ENCODE measurements around the gene XPO4.
A peak's percentile ranks its signal among the peaks of the same experiment; 100 is the strongest.
"Not testable (repeated sequence)": the region's sequence is repeated elsewhere in the genome, so short reads cannot be mapped to it uniquely, and the experiment has no call there.

Gene XPO4

GRCh38 chr13:20780317-20780716, 122.2 kb downstream of the XPO4 start:
- DNase-seq: no peak

DNA sequence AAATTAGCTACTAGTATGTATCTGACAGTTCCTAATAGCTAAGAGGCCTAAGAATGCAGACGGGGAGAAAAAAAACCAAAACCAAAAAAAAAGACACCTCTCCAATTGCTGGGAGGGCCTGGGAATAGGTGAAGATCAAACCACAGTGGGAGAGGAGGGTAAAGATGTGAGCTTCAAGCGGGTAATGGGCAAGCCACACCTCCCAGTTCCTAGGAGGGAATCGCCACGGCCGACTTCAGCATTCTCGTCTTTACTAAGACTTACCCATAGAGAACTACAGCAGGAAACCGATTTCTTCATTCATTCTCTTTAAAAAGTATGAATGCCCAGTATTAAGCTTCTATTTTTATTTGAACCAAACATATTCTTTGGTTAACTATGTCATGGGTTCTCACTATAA, 123.1 kb downstream of the XPO4 start:
- DNase-seq: no peak

DNA sequence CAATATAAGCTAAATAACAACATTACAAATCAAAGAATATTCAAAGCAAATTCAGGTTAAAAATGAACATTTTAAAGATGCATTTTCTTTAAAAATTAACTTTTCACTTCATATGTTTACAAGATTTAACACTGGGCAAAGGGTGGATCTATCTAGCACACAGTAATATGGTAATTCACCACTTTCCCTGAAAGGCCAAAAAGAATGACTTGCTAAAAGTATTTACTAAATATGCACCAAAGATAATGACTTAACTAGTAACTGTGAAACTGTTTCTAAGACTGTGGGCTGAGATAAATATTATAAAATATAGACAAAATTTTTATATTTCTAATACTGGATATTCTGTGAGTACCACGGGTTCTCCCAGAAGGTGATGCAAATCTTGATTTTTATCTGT, 124.2 kb downstream of the XPO4 start:
- no peak for DNase-seq

GRCh38 chr13:20776751-20777150, 125.8 kb downstream of the XPO4 start:
- no peak for DNase-seq

DNA sequence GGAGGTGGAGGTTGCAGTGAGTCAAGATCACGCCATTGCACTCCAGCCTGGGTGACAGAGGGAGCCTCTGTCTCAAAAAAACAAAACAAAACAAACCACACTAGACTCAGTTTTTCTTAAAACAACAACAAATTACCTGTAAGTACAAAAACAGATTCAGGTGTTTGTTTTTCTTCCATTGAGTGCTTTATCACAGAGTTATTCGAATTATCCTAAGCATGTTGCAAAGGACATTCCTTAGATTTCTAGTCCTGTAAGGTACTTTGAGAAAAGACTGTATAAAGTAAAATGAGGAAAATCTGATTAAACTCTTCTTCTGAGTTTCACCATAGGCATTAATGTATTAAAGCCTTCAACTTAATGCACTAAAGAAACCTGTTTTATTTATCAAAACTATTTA, 126.6 kb downstream of the XPO4 start:
- DNase-seq: no peak

- no peak for DNase-seq
Observed at GRCh38 chr13:20774746-20775145, 127.8 kb downstream of the XPO4 start.

DNA sequence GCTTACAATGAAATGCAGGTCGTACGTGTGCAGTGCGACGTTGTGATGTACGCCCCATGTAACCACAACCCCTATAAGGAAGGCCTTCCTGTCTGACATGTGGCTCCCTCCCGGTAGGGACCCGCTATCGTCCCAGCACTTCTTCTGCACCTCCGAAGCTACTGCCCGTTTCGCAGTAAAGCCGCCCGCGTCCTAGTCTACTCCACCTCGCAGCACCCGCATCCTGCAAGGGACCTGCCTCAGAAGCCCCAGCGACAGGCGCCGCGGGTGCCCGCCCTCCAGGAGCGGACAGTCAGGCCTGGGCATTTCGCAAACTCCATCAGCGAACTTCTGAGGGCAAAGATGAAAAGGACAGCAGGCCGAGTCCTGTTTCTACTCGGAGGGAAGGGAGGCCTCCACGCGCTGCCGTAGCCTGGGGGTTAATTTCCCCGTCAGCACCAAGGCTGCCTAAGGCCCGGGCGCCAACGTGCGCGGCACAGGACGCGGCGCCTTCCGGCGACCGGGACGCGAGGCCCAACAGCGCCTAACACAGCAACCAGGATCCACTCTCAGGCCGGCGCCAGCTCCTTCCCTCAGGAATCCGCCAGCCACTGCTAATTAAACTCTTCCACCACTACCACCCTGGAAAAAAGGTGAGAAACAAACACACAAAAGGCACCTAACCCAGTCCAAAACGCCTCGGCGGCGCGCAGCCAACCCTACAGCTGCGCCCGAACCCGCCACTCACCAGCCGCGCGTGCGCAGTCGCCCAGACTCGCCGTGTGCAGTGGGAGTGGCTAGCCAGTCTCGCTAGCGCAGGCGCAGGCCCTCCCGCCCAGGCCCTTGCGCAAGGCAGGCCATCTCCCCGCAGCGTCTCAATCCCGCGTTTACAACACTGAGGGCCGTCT, 129.1 kb downstream of the XPO4 start, which contains the start of gene EEF1AKMT1:
TSS of gene EEF1AKMT1 (minus strand) at position 768 of the 887 bp plus-strand sequence. CDS start 16,363 bp downstream, outside the sequence.
- peak; percentile 95 for DNase-seq

DNA sequence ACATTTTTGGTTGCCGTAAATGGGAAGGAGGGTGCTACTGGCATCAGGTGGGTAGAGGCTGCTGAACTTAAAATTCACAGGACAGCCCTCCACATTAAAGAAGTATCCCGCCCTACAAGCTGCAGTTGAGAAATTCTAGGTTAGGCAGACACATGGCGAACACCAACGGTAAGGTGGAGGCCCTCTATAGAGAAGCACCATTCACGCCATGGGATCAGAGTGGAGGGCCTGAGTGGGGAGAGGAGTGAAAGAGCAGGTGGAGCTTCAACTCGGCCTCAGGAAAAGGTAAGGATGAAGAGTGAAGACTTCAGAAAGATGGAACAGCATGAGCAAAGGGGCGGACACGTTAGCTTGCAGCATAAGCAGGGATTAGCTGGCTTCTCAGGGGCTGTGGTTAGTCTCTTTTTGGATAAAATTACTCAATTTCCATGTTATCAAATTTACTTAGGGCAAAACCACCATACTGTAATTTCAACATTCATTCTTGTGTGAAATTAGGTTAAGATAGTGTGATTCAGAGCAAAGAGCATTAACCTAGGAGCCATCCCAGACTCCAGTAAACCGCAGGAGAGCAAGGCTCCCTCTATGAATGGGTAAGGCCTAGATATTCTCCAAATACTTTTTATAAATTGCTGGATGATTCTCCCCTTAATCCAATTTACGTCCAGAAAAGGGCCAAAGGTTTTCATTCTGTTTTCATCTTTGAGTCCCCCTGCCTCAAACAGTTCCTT, 130.0 kb downstream of the XPO4 start:
- no peak for DNase-seq

DNA sequence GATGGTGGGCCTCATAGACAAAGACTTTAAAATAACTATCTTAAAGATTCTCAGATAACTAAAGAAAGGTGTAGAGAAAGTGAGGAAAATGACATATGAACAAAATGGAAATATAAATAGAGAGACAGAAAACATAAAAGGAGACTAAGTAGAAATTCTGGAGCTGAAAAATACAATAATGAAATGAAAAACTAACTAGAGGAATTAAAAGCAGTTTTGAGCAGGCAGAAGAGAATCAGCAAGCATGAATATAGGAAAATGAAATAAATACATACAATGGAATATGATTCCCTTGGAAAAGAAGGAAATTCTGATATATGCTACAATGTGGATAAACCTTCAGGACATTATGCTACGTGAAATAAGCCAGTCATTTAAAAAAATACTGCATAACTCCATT, 132.7 kb downstream of the XPO4 start:
- no peak for DNase-seq

GRCh38 chr13:20769091-20769490, 133.5 kb downstream of the XPO4 start:
- no peak for DNase-seq

DNA sequence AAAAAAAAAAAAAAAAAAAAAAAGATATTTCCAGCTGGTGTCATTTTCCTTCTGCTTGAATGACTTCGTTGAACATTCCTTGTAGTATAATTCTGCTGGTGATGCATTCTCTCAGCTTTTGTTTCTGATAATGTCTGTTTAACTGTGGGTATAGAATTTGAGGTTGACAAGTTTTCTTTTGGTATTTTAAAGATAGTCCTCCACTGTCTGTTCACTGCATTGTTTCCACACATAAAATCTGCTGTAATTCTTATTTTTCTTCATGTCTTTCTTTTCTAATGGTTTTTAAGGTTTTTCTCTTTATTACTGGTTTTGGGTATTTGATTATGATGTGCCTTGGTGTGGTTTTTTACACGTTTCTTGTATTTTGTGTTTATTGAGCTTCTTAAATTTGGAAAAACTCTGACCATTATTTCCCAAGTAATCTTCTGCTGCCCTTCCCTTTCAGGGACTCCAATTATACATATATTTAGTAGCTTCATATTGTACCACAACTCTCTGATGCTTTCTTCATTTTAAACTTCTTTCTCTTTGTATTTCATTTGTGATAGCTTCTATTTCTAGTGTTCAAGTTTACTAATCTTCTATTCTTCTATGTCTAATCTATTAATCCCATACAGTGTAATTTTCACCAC, 135.1 kb downstream of the XPO4 start:
- no peak for DNase-seq

DNA sequence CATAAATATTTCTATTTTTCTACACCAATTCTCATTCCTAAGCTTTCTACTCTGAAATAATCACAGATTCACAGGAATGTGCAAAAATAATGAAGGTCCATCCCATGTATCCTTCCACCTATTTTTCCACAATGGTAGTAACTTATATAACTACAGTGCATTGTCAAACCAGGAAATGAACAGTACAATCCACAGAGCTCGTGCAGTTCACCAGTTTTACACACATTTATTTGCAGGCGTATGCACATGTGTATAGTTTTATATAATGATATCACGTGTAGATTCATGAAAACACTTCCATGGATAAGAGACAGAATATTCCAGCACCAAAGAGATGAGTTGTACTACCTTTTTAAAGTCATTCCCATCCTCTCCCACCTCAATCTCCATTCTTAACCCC, 141.7 kb downstream of the XPO4 start:
- DNase-seq: no peak

- no peak for DNase-seq
Observed at GRCh38 chr13:20754009-20754408, 148.5 kb downstream of the XPO4 start.

DNA sequence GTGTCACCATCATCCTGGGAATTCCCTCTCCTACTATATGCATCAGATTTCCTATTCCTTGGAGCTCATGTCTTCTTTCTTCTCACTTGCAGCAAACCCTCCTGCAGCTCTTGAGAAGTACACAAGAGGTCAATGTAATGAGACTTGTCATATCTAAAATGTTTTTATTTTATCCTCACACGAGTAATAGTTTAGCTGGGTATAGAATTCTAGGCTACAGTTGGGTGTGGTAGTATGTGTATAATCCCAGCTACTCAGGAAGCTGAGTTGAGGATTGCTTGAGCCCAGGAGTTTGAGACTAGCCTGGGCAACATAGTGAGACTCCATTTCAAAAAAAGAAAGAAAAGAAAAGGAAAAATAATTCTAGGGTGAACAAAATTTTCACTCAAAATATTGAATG, 153.2 kb downstream of the XPO4 start:
- DNase-seq: no peak

DNA sequence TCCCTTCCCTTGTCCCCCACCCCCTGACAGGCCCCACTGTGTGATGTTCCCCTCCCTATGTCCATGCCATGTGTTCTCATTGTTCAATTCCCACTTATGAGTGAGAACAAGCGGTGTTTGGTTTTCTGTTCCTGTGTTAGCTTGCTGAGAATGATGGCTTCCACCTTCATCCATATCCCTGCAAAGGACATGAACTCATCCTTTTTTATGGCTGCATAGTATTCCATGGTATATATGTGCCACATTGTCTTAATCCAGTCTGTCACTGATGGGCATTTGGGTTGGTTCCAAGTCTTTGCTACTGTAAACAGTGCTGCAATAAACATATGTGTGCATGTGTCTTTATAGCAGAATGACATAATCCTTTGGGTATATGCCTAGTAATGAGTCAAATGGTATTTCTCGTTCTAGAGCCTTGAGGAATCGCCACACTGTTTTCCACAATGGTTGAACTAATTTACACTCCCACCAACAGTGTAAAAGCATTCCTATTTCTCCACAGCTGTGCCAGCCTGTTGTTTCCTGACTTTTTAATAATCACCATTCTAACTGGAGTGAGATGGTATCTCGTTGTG, 158.6 kb downstream of the XPO4 start:
- not testable (repeated sequence) for DNase-seq

GRCh38 chr13:20740021-20740420, 162.5 kb downstream of the XPO4 start:
- no peak for DNase-seq

- DNase-seq: no peak
Observed at GRCh38 chr13:20738616-20739015, 163.9 kb downstream of the XPO4 start.

DNA sequence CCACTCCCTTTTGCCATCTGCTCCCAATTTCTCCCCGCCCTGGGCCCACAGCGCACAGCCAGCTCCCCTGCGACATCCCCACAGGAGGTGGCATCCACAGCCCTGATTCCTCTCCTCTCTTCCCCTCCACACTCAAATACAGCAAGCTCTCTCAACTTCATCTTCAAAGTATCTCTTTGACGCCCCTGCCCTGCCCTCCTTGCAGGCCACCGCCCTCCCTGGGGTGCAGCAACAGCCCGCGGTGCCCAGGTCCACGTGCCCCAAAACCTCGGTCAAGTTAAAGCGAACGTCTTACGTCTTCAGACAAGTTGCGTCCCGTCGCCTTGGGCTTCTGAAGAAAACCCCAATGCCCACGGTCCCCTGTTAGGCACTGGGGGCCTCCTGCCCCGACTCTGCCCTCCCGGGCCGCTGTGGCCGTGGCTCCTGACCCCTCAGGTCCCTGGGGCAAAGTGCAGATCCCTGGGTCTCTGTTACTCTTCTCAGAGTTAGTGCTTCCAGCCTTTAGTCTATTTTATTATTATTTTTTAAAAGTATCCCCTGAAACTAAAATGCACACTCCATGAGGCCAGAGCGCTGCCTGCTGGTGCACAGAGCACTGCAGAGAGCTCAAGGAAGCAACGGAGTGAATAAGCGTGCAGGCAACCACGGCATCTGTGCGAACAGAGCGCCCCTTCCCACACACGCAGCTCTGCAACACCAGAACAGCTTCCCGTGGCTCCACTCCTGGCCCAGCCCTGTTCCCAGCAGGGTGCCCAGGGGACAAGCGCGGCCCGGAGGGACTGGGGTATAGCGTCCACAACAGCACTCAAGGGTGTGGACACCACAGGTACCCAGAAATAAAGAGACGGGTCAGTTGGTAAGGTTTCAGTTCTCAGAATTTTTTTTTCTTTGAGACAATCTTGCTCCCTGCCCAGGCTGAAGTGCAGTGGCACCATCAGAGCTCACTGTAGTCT, 172.6 kb downstream of the XPO4 start:
- DNase-seq: no peak

GRCh38 chr13:20728579-20729311, 173.8 kb downstream of the XPO4 start:
- DNase-seq: no peak

- no peak for DNase-seq
Observed at GRCh38 chr13:20727856-20728255, 174.7 kb downstream of the XPO4 start.

Data from activated CD4-positive, alpha-beta T cell treated with anti-CD3 and anti-CD28 coated beads, Interleukin-2, amount 50 U/mL, for 16 hours (primary cell).